Activated T-cell treated with anti-CD3 and anti-CD28 coated beads for 1 hour (primary cell): ENCODE data around the gene ACOXL.
A peak's percentile ranks its signal among the peaks of the same experiment; 100 is the strongest.
"Not testable (repeated sequence)": the region's sequence is repeated elsewhere in the genome, so short reads cannot be mapped to it uniquely, and the experiment has no call there.

Source experiments
- DNase-seq: peaks from one replicate; pipeline ENCODE4 v3.0.0-alpha.2; 2020; ENCODE audit warnings: low read depth

Gene ACOXL

DNA sequence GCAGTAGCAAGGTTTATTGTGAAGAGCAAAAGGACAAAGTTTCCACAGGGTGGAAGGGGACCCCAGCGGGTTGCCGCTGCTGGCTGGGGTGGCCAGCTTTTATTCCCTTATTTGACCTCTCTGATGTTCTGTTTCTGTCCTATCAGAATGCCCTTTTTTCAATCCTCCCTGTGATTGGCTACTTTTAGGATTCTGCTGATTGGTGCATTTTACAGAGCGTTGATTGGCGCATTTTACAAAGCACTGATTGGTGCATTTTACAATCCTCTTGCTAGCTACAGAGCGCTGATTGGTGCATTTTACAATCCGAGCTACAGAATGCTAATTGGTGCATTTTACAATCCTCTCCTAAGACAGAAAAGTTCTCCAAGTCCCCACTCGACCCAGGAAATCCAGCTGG, 123.5 kb downstream of the ACOXL start:
- not testable (repeated sequence) for DNase-seq

DNA sequence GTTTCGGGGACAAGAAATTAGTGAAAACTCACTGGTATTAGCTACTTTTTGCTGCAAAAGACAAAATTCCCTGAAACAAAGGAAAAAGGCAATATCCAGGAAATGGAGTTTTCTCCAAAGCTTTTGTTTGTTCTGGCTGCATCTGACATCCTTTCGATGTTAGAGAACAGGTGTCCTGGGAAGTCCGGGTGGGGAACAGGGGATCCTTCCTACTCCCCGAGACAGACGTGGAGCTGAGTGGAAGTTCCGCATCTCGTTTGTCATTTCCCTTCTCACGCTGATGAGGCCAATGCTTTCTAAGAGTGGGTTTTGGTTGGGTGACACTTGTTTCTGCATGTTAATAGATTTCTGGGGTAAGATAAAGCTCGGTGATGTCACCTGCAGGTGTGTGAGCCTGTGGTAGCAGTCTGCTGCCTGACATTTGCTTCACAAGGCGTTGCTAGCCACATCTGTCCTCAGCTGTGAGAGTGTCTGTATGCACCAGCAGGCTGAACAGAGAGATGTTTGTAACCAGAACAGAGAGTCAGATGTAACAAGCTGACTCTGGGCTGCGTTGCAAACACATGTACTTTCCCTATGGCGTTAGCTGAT, 125.9 kb downstream of the ACOXL start:
- DNase-seq = peak; percentile 41

DNA sequence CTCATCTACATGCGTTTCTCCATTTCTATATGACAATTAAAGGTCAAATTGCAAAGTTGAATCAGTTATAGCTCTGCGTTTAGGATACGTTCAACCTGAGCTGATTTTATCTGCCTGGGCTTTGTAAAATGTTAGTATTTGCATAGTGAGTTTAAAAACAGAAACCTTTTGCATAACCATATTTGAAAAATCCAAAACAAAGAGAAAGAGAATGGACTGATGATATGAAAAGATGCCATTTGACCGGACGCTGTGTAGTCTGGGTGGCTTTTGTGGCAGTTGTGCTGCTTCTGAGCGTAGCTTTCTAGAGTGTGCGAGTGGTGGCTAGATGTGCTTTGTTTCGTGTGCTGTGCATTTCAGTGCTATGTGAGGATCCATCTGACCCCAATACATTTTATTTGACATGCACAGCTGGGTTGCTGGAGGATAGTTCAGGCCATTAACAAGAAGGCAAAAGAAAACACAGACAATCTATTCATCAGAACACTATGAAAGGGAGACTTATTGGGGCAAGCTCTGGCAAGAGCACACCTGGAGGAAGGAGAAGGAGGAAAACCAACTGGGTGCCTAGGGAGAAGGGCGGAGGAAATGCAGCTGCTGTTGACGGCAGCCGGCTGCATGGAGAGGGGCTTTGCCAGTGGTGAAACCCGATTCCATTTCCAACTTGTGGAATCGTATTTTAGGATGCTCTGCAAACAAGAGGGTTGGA, 126.8 kb downstream of the ACOXL start:
- DNase-seq = no peak

DNA sequence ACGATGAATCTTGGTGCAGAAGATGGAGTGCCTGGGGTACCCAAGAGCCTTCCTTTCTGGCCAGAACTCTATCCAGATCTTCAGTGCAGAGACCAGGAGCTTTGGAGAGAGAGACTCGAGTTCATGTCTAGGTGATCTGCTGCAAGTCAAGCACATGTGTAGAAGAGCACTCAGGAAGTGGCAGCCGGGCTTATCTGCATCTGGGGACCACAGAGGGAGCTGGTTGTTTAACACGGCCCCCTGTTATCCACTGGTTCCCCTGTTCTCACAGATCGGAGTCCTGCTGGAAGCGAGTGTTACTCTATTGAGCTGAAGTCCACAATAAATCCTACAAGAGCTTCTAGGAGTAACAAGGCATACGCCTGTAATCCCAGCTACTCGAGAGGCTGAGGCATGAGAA, 128.3 kb downstream of the ACOXL start:
- no peak for DNase-seq

DNA sequence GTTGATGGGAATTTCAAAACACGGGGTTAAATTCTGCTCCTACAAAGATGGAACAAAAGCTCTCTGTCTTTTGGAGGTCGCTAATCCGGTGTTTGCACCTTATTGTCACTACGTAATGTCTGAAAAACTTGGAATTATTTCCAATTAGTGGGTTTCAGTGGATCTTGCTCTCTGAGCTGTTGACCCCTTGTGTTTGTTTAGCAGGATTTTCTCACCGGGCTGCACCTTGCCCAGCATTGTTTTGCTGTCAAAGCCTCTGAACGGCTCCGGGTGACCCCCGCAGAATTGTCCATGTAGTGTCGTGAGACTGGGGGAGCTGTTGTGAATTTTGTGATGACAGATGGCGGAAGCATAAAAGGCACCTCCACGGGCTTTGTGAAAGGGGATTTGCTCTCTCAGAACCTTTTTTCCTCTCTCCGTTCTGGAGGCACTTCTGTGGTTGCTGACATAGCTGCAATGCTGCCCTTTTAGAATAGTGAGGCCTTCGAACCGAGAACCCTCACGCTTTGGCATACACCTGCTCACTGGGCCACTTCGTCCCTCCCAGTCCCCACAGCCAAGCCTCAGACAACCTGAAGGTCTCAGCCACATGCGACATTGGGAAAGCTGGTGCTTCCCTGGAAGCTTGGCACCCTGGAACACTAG, 129.4 kb downstream of the ACOXL start:
- no peak for DNase-seq

DNA sequence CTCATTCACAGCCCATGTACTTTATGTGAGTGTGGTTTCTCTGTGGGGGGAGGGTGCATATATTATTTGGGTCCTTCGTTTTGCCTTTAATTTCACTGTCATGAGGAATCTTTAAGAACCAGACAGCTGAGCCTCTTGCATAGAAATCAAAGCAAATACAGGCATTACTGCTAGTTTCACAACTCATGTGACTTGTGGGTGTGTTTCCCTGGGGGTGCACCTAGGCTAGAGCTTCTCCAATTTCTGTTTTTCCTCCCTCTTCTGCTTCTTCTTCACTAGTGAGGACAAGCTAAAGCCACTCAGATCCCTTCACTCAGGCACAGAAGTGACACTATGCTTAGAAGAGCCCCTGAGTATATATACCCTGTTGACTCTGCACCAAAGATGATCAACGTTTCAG, 131.4 kb downstream of the ACOXL start:
- no peak for DNase-seq

DNA sequence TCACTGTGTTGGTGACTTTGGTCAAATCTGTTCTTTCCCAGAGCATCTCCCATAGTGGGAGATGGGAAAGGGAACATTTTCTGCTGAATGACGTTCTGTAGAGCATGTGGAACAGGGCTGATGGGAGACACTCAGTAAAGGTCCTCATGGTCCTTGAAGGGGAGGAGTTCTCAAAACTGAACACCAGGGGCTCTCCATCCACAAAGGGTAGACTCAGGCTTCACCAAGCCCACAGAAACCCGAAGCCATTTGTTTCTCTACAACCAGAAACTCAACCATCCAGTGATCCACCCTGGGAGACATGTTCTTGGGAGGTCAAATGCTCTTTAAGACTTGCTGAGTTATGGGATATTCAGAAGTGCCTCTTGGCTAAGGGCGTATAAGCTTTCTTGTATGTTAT, 131.8 kb downstream of the ACOXL start:
- no peak for DNase-seq

DNA sequence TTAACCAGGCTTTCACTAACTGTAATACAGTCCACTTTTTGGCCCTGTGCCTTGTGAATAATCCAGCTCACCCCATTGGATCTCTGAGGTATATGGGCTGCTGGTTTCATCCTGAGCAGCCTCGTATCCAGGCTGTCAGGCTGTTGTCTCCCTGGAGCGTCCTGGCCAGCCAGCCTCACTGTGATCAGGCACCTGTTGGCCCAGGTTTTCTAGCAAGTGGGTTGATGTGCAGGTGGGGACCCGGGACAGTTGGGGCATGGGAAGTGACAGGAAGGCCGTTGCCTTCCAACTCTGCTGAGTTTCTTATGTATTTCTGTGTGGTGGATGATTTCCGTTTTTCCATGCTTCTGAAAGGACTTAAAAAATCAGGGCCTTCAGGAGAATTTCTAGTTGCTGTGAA, 132.4 kb downstream of the ACOXL start:
- DNase-seq = no peak

DNA sequence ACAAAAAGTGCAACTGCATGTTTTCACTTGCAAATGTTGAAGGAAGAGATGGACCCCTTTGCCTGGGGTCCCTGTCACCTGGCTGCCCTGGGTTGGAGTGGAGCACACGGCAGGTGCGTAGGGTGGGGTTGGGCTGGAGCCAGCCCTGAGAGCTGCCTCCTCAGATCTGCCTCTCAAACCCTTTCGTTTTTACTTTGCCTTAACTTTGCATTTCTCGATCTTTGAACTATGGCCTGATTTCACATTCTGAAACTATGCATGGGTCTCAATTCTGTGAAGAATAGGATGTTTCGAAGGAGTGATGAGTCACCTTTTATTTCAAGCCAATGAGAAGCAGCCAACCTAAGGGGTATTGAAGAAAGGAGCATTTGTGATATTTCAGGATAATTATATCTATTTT, 132.8 kb downstream of the ACOXL start:
- DNase-seq = no peak

DNA sequence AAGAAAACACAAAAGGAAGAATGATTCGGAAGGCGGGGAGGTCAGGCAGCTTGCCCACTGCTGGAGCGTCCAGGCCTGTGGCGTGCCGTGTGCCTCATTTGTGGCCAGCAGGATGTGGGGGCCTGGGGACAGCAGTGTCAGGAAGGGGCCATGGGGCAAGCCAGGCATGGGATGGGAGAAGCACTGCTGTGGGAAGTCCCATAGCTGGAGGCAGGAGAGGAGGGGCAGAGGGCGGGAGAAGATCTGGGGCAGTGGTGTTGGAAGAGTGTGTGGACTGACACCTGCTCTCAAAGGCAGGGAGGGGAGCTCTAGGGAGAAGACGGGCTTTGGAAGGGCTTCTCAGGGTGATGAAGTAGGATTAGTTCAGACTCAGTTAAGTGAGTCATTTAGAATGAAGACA, 133.7 kb downstream of the ACOXL start:
- DNase-seq = no peak

DNA sequence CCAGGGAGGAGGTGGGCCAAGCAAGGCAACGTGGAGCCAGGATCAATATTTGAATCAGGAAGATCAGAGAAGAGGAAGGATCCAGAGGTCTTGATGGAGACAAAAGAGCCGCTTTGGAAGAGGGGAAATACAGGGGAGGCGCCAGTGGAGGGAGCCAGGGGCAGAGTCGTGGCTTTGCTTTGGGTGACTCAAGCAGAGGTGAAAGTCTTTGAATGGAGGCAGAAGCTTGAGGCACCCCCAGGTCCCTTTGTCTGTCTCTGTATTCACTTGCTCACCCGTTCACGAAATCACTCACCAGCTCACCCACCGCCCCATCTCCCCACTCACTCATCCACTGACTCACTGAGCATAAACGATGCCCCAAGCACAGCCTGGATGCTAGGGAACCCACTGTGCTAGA, 134.1 kb downstream of the ACOXL start:
- no peak for DNase-seq

DNA sequence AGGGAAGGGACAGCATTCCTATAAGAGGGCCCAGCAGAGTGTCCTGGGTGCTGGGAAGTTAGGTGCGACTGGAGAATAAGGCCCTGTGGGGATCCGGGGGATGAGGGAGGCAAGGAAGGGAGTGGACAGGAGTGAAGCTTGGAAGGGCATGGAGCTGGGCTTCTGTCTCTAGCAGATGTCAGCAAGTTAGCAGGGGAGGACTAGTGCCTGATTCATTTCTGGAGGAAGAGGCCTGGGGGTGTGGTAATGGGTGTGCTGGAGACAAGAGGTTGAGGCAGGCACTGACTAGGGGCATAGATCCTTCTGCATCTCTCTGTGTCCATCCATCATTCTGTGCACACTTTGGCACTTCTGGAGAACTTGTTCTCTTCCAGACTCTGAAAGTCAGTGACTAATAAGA, 134.7 kb downstream of the ACOXL start:
- no peak for DNase-seq

DNA sequence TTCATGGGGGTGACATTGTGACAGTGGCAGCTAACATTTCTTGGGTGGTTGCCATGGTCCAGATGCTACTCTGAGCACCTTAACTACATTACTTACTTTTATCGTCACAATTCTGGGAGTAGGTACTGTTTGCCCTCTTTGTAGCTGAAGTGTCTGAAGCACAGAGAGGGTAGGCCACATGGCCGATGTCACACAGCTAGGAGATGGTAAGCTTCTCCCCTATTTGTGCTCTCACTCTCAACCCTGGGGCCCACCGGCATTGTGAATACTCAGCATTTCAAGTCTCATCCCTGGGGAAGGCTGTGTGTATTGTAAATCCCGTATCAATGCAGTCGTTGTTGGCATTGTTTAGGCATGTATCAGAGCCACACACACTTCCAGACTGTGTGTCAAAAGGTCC, 136.6 kb downstream of the ACOXL start:
- DNase-seq = no peak

DNA sequence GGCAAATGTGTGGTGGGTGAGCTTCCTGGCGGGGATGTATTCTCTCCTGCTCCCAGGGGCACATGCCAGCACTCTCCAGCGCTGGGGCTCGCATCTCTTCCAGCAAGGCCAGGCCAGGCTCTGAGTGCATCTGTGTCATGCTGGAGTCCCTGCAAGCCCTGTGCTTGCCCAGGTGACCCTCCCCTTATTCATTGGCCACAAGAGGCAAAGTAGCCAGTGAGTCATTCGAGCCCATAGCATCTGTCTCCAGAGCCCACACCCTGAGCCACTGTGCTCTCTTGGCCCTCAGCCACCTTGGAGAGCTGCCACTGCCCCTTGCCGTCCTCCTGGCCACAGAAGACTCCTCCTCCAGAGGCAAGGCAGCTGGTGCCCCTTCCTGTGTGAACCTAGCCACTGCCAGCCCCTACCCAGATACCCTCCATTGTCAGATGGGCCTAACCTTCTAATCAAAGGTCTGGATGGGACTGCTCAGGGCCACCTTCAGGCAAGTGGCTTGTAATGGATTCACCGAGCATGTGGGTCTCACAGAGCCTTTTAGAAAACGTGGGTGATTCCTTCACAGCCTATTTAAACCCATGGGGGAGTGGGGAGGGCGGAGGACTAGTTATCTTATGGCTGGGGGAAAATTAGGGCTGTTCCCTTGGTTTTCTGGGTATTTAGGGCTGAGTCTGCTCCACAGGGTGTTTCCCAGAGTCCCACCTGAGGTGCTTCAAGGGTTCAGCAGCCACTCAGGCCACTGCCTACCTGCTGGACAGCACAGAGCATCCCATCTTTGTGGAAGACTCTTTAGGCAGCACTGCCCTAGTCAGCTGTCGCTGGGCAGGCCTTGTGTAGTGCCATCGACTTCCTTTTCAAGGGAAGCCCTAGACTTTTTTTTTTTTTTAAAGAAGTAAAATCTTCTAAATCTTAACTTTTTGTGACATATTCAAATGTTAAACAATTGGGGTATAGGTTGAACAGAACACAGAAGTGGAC, 137.4 kb downstream of the ACOXL start:
- DNase-seq = no peak

DNA sequence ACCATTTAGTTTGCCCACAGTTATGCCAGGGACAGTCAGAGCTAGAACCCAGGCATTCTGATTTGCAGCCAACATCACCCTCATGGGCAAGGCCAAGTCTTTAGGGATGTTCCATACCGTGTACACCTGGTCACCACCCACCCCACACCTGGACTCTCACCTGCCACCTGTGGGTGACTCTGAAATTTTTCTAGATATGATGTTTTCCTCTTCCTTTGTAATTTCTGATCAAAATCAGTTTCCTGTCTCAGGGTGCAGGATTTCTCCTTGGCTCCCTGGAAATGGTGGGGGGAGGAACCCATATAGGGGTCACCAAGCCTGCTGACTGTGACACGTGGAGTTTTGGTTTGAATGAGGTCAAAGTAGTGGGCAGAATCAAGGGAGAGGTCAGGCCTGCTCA, 138.2 kb downstream of the ACOXL start:
- DNase-seq = no peak

DNA sequence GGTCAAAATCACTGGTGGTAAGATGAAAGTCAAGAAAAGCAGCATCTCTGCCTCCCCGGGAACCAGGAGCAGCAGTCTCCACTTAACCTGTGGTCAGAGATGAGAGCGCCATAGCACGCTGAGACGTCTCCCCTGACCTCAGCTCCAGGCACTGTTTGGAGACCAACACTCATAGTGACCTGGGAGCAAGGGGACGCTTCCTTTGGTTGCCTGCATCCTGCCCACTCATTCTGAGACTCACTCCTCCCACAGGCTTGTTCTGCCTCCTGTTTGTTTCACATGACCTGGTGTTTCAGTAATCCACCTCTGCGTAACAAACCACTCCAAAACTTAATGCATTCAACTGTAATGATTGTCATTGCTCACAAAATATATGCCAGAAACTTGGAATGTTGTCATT, 139.3 kb downstream of the ACOXL start:
- no peak for DNase-seq

DNA sequence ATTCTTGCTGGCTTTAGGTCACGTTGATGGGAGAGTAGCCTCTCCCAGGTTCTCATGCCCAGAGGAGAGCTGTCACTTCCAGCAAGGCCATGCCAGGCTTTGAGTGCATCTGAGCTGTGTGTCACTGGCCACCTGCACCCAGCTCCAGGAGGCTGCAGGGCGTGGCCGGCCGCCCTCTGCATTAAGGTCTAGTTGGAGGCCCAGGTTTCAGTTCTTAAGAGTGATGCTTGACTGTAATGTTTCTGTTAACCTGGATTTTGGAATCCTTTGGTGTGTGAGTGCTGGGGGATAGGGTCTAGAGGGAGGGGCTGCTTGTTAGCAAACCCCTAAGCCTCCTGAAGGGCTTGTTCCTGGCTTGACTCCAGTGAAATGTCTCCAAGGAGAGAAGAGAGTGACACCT, 140.1 kb downstream of the ACOXL start:
- DNase-seq = no peak

DNA sequence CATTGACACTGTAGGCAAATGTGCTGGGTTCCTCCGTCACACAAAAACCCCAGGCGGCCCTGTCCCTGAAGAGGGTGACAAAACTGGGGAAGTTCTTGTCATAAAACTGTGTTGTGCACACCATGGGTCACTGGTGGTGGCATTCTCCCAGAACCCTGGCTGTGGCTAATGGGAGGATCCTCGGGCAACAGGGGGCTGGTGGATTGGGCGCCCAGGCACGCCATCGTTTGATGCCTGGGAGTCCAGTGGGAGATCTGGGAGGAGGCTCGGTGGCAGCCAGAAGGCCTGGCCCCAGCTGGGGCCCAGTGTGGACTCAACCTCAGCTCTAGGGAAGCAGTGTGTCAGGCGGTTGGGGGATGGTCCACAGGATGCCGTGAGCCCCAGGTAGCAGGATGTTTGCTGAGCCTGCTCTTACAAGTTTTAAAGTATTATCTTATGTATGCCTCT, 140.7 kb downstream of the ACOXL start:
- no peak for DNase-seq

DNA sequence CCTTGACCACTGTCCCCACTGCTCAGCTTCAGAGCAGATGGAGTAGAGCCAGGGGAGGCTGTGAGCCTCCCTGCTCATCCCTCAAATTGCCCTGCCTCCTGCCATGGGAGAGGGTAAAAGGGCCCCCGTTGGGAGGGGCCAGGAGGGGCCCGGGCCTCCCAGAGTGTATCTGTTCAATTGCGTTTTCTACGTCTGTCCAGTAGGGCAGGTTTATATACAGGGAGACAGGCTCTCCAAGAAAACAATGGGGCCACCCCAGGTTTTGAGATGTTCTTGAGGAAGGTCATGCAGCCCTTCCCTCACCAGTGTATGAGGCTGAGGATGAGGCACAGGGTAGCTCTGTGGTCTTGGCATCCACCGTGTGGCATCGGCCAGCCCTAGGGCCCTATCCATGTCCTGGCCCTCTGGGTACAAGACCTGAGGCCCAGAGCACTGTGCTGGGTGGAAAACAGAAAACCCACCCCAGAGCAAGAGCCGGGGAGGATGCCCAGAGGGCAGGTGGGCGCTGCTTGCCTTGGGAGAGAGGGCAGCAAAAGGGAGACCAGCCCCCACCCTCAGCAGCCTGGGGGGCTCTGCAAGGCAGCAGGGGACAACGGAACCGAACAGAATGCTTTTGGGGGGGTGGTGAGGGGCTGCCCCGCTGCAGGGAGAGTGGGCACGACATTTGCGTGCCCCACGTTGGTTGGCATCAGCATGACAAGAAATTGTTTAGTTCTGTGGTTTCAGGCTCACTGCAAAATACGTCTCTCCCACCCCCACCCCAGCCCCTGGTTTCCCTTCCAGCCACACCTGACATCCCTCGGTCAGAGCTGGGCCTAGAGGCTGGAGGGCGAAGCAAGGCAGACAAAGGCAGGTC, 141.5 kb downstream of the ACOXL start:
- DNase-seq = no peak

DNA sequence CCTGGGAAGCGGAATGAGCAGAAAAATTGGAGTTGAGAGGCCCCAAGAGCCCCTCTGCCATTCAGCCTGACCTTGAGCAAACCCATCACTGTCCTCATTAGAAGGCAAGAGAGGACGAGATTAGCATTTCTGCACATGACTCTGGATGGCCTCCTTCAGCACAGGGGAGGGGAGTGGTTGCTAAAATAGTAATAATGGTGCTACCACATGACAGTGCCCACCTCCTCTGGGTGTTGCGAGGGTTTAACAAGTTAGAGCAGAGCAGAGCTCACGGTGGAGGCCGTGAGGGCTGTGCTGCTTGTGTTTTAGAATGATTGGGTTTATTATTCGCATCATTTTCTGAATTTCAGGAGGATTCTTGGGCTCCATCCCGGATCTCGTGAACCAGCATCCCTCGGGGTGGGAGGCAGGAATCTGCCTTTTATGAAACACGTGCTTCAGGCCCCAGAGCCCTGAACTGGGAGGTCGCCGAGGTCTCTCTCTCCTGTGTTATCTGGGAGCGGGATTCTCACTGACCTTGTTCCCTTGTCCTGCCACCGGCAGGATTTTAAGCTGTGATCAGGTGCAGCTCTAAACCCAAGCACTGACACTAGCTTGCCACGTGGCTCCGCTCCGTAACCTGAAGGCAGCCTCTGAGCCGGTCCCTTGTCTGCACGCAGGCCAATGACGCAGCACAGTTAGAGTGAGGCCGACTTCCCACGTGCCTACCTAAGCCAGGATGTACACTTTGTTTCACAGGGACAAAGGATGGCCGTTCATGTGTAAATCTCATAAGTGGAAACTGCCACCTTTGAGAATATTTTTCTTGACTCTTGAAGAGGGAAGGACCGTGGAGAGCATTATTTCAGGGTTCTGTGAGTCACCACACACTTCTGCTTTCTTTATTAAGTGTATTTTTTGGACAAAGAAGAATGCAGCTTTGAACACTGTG, 142.3 kb downstream of the ACOXL start:
- DNase-seq = no peak

DNA sequence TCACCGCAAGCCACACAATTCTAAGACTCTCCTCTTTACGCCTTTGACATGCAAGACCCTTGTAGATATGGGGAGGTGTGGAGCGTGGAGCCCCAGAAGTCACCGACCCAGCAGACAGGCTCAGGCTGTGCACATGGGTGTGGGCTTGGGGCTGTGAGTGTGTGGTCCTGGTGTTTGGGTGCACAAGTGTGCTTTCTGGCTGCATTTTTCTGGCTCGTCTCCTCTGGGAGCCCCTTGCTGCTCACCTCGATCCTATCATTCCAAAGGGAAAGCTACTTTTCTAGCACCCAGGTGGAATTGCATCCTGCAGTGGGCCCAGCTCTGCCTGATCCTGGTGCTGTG, 143.0 kb downstream of the ACOXL start:
- no peak for DNase-seq
